Measurements from ENCODE around the gene UBE2H. TPM values are rescaled to one million over a fixed set of nuclear protein-coding genes. Genes with fewer than 3 reads are reported as not detected.
"Not testable (repeated sequence)": the region's sequence is repeated elsewhere in the genome, so short reads cannot be mapped to it uniquely, and the experiment has no call there.

Gene UBE2H
- total RNA-seq, 1 donor from 2014 or later, result 16.4 TPM

GRCh38 chr7:129894184-129894583 lies 58.6 kb downstream of the UBE2H start:
- H3K4me3 Mint-ChIP-seq (ENCODE audit: low read depth); H3K27me3 Mint-ChIP-seq (ENCODE audit: low read depth); H3K27ac Mint-ChIP-seq; H3K4me1 Mint-ChIP-seq (ENCODE audit: low read depth); DNase-seq (ENCODE audit: low spot score); H3K9me3 Mint-ChIP-seq; H3K36me3 Mint-ChIP-seq (ENCODE audit: low read depth); intact Hi-C loops (cut with micrococcal nuclease): not testable (repeated sequence)

DNA sequence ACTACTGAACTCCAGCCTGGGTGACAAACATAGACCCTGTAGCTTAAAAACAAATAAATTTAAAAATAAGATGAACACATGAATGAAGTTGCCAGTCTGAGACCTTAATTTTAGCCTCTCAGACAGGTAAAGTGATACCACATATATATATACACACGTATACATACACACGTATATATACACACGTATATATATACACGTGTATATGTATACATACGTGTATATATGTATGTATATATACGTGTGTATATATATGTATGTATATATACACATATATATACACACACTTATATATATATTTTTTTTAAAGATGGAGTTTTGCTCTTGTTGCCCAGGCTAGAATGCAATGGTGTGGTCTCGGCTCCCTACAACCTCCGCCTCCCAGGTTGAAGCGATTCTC lies 62.7 kb downstream of the UBE2H start:
- no peak overlapping the region for H3K4me3 Mint-ChIP-seq (ENCODE audit: low read depth)
- no peaks in the 10 kb centered on the region for H3K36me3 Mint-ChIP-seq (ENCODE audit: low read depth)
- no peaks in the 10 kb centered on the region for H3K27me3 Mint-ChIP-seq (ENCODE audit: low read depth)
- intact Hi-C loops (cut with micrococcal nuclease), result no loop called here
- no peak for DNase-seq (ENCODE audit: low spot score)
- H3K4me1 Mint-ChIP-seq (ENCODE audit: low read depth), result peaks cover 2% of the 10 kb centered on the region
- no peaks in the 10 kb centered on the region for H3K9me3 Mint-ChIP-seq
- H3K27ac Mint-ChIP-seq, result no peak overlapping the region

GRCh38 chr7:129889133-129889844 lies 63.5 kb downstream of the UBE2H start:
- Mint-ChIP-seq H3K27me3 (ENCODE audit: low read depth) (no peaks in the 10 kb centered on the region), H3K4me3 (ENCODE audit: low read depth) (no peak overlapping the region), H3K9me3 (no peaks in the 10 kb centered on the region), H3K4me1 (ENCODE audit: low read depth) (peaks cover 2% of the 10 kb centered on the region), H3K36me3 (ENCODE audit: low read depth) (no peaks in the 10 kb centered on the region), H3K27ac (no peak overlapping the region)
- intact Hi-C loops (cut with micrococcal nuclease), result no loop called here
- DNase-seq (ENCODE audit: low spot score), result no peak

GRCh38 chr7:129887865-129888264 lies 64.9 kb downstream of the UBE2H start:
- Mint-ChIP-seq H3K9me3 (no peaks in the 10 kb centered on the region), H3K4me3 (ENCODE audit: low read depth) (no peak overlapping the region), H3K36me3 (ENCODE audit: low read depth) (no peaks in the 10 kb centered on the region), H3K27me3 (ENCODE audit: low read depth) (no peaks in the 10 kb centered on the region), H3K4me1 (ENCODE audit: low read depth) (no peaks in the 10 kb centered on the region), H3K27ac (no peak overlapping the region)
- DNase-seq (ENCODE audit: low spot score), result no peak
- intact Hi-C loops (cut with micrococcal nuclease), result no loop called here

- no peaks in the 10 kb centered on the region for H3K9me3 Mint-ChIP-seq
Observed at GRCh38 chr7:129886818-129887186, 66.0 kb downstream of the UBE2H start.

DNA sequence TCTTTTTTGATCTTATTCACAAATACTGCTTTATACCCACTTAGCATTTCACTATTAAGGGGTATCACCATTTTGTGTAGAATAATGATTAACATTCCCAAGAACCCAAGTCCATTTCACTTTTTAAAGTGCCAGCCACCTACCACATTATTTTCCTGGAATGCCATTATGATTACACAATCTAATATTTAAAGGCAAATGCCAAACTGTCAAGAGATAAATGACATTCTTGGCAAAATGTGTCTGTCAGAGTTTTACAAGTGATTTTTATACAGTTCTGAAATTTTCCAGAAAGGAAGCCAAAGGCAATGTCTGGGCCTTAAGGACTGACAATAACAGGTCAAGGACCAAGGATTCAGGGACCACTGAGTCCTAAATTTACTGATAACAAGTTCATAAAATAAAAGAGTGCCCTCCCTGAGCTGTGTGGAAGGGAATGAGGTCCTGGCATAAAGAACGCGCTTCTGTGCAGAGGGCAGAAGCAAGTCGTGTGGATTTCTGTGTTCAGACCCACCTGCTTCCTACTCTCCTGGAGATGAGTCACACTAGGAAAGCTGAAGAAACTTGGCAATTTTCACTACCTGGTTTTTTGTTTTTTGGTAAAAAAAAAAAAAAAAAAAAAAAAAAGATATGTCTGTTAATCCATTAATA lies 66.5 kb downstream of the UBE2H start:
- DNase-seq (ENCODE audit: low spot score), result no peak
- no peaks in the 10 kb centered on the region for H3K27me3 Mint-ChIP-seq (ENCODE audit: low read depth)
- no peaks in the 10 kb centered on the region for H3K4me1 Mint-ChIP-seq (ENCODE audit: low read depth)
- H3K4me3 Mint-ChIP-seq (ENCODE audit: low read depth), result no peak overlapping the region
- H3K9me3 Mint-ChIP-seq, result no peaks in the 10 kb centered on the region
- no peak overlapping the region for H3K27ac Mint-ChIP-seq
- no peaks in the 10 kb centered on the region for H3K36me3 Mint-ChIP-seq (ENCODE audit: low read depth)
- intact Hi-C loops (cut with micrococcal nuclease), result no loop called here

More at GRCh38 chr7:129886818-129887186, 66.0 kb downstream of the UBE2H start:
- no peaks in the 10 kb centered on the region for H3K4me1 Mint-ChIP-seq (ENCODE audit: low read depth)
- no peaks in the 10 kb centered on the region for H3K36me3 Mint-ChIP-seq (ENCODE audit: low read depth)
- no peaks in the 10 kb centered on the region for H3K27me3 Mint-ChIP-seq (ENCODE audit: low read depth)
- H3K4me3 Mint-ChIP-seq (ENCODE audit: low read depth), result no peak overlapping the region
- DNase-seq (ENCODE audit: low spot score), result no peak
- no peak overlapping the region for H3K27ac Mint-ChIP-seq
- intact Hi-C loops (cut with micrococcal nuclease), result no loop called here

DNA sequence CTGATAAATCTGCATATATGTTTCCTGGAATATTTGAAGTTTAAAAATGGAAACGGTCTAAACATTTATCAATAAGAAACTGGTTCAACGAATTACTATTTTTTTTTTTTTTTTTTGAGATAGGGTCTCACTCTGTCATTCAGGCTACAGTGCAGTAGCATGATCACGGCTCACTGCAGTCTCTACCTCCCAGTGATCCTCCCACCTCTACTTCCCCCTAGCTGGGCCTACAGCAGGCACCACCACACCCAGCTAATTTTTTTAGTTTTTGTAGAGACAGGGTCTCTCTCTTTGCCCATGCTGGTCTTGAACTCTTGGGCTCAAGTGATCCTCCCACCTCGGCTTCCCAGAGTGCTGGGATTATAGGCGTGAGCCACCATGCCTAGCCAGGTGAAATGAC lies 68.3 kb downstream of the UBE2H start:
- no peak for DNase-seq (ENCODE audit: low spot score)
- Mint-ChIP-seq H3K4me1 (ENCODE audit: low read depth) (peaks cover 8% of the 10 kb centered on the region), H3K9me3 (no peaks in the 10 kb centered on the region), H3K4me3 (ENCODE audit: low read depth) (no peak overlapping the region), H3K36me3 (ENCODE audit: low read depth) (peaks cover 5% of the 10 kb centered on the region), H3K27me3 (ENCODE audit: low read depth) (no peaks in the 10 kb centered on the region), H3K27ac (no peak overlapping the region)
- intact Hi-C loops (cut with micrococcal nuclease), result no loop called here

DNA sequence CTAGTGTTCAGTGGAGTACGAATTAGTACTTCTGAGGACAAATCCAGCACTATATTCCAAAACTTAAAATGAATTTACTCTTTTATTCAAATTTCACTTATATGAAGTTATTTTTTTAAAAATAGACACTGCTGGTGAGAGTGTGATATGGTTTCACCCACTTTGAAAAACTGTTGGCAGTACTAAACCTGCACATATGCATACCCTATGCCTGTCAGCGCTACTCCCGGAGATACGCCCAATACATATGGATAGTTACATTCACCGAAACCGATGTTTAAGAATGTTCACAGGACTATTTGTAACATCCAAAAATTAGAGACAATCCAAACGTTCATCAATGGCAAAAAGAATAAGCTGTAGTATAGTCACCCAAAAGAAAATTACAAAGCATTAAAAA lies 69.6 kb downstream of the UBE2H start:
- no peak overlapping the region for H3K27ac Mint-ChIP-seq
- H3K9me3 Mint-ChIP-seq, result no peaks in the 10 kb centered on the region
- H3K36me3 Mint-ChIP-seq (ENCODE audit: low read depth), result peaks cover 14% of the 10 kb centered on the region
- H3K27me3 Mint-ChIP-seq (ENCODE audit: low read depth), result no peaks in the 10 kb centered on the region
- intact Hi-C loops (cut with micrococcal nuclease), result no loop called here
- no peak for DNase-seq (ENCODE audit: low spot score)
- peaks cover 13% of the 10 kb centered on the region for H3K4me1 Mint-ChIP-seq (ENCODE audit: low read depth)
- H3K4me3 Mint-ChIP-seq (ENCODE audit: low read depth), result no peak overlapping the region

DNA sequence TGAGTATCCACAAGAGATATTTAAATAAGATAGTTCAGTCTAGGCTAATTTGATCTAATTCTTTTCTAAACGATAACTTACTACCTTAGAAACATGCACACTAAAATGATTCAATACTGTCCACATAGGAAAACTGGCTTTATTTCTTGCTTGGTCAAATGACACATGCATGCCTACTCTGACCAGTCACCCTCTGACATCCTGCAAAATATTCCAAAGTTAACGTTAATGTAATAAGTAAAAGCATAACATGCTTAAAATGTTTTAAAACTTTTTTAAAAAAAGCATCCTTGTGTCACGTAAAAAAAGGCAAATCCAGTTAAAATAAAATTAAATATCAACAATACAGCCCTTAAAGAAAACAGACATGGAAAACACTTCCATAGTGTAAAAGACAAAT lies 70.2 kb downstream of the UBE2H start:
- peaks cover 19% of the 10 kb centered on the region for H3K36me3 Mint-ChIP-seq (ENCODE audit: low read depth)
- intact Hi-C loops (cut with micrococcal nuclease), result no loop called here
- H3K9me3 Mint-ChIP-seq, result no peaks in the 10 kb centered on the region
- H3K27ac Mint-ChIP-seq, result no peak overlapping the region
- peaks cover 17% of the 10 kb centered on the region for H3K4me1 Mint-ChIP-seq (ENCODE audit: low read depth)
- DNase-seq (ENCODE audit: low spot score), result no peak
- H3K4me3 Mint-ChIP-seq (ENCODE audit: low read depth), result no peak overlapping the region
- no peaks in the 10 kb centered on the region for H3K27me3 Mint-ChIP-seq (ENCODE audit: low read depth)

DNA sequence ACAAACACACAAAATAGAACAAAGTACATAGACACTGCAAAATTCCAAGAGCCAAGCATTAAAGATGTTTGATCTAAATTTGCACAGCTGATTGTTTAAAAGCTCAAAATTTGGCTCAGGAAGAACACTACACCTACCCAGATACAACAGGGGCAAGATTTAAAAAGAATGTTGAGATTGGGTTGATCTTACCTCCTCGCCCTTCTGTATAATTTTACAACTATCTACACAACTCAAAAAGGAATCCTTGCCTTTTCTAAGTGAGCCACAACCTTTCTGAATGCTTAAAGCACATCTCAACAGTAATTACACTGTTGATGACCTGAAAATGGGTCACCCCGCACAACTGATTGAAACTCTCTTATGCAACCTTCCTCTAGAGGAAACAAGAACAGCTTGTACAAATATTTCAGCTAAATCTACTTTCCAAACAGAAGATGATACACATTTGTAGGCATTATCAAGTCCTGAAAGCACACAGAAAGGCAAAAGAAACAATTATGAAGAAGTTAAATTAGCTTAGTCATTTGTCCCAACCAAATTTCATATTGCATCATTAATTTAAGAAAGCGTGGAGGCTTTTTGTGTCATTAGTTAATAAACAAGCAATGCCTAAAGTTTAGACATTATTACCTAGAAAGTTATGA lies 75.5 kb downstream of the UBE2H start:
- Mint-ChIP-seq H3K4me3 (ENCODE audit: low read depth) (no peak overlapping the region), H3K4me1 (ENCODE audit: low read depth) (peaks cover 25% of the 10 kb centered on the region), H3K27me3 (ENCODE audit: low read depth) (no peaks in the 10 kb centered on the region), H3K36me3 (ENCODE audit: low read depth) (peaks cover 29% of the 10 kb centered on the region), H3K9me3 (no peaks in the 10 kb centered on the region), H3K27ac (no peak overlapping the region)
- intact Hi-C loops (cut with micrococcal nuclease), result no loop called here
- DNase-seq (ENCODE audit: low spot score), result no peak

DNA sequence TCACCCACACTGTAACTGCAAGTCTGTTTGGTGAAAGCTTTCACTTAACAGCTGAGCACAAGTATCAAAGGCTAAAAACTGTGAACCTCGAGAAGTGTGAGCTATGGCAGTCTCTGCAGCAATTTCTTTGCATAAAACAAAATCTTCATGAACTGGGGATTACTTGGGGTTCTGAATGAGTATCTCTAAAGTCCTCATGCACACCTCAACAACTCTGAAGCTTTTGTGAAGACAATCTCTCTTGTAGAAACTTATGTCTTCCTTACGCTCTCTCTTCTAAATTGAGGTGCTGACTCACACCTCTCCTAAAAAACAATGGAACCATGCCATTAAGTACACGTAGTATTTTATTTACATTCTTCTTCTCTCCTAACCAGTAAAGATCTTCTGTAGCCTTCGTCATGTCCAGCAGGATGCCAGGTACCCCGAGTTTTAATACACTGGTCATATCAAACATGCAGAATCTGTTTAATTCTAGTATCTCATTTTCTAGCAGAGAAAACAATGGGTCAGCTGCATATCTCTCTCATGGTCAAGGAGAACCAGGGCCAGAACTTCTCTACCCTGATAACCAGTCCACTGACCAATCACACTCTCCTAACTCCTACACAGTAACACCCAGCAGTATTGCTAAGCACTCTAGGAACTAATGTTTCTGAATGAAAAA lies 76.9 kb downstream of the UBE2H start:
- Mint-ChIP-seq H3K4me3 (ENCODE audit: low read depth) (no peak overlapping the region), H3K27me3 (ENCODE audit: low read depth) (no peaks in the 10 kb centered on the region), H3K4me1 (ENCODE audit: low read depth) (peaks cover 25% of the 10 kb centered on the region), H3K27ac (no peak overlapping the region), H3K36me3 (ENCODE audit: low read depth) (peaks cover 33% of the 10 kb centered on the region), H3K9me3 (no peaks in the 10 kb centered on the region)
- intact Hi-C loops (cut with micrococcal nuclease), result no loop called here
- no peak for DNase-seq (ENCODE audit: low spot score)

DNA sequence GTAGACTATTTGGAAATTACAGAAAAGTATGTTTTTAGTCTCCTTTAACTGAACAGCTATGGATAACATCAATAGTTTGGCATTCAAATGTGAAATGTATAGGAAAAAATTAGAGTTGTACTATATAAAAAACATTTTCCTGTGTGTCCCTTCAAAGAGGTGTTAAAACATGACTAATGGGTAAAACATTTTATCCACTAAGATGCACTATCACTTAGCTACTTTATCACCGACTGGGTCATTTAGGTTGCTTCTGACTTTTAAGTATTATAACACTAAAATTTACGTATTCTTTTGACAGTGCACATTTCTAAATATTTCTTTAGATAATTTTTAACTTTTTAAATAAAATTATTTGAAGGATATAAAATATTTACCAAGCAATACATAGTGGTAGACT lies 77.6 kb downstream of the UBE2H start:
- no peaks in the 10 kb centered on the region for H3K27me3 Mint-ChIP-seq (ENCODE audit: low read depth)
- peaks cover 22% of the 10 kb centered on the region for H3K4me1 Mint-ChIP-seq (ENCODE audit: low read depth)

GRCh38 chr7:129874722-129875121 lies 78.0 kb downstream of the UBE2H start:
- Mint-ChIP-seq H3K27ac (no peak overlapping the region), H3K9me3 (no peaks in the 10 kb centered on the region), H3K4me3 (ENCODE audit: low read depth) (no peak overlapping the region), H3K36me3 (ENCODE audit: low read depth) (peaks cover 30% of the 10 kb centered on the region), H3K4me1 (ENCODE audit: low read depth) (peaks cover 19% of the 10 kb centered on the region), H3K27me3 (ENCODE audit: low read depth) (no peaks in the 10 kb centered on the region)
- intact Hi-C loops (cut with micrococcal nuclease), result no loop called here
- no peak for DNase-seq (ENCODE audit: low spot score)

More for the DNA sequence above, 77.6 kb downstream of the UBE2H start:
- Mint-ChIP-seq H3K9me3 (no peaks in the 10 kb centered on the region), H3K27ac (no peak overlapping the region), H3K36me3 (ENCODE audit: low read depth) (peaks cover 33% of the 10 kb centered on the region), H3K4me3 (ENCODE audit: low read depth) (no peak overlapping the region)
- no peak for DNase-seq (ENCODE audit: low spot score)
- intact Hi-C loops (cut with micrococcal nuclease), result no loop called here
